Suprapubic skin (tissue), 4 donors: ENCODE measurements around the gene SPTBN5. TPM values are rescaled to one million over a fixed set of nuclear protein-coding genes. Genes with fewer than 3 reads are reported as not detected.

ENCODE experiments used
- DNase-seq, 2 donors: peaks; one replicate each; pipeline ENCODE4 v3.0.0-alpha.2; 2019; ENCODE audit warnings: low spot score in 2 of 2
- H3K27ac ChIP-seq: fragments of 200-600 bp; sonication (generic); one replicate; pipeline ENCODE4 v1.5.1; 2019
- H3K27me3 ChIP-seq: fragments of 200-600 bp; sonication (generic); one replicate; pipeline ENCODE4 v1.5.1; 2019
- H3K36me3 ChIP-seq: fragments of 200-600 bp; sonication (generic); one replicate; pipeline ENCODE4 v1.5.1; 2019
- H3K4me1 ChIP-seq: fragments of 200-600 bp; sonication (generic); one replicate; pipeline ENCODE4 v1.5.1; 2019
- H3K4me3 ChIP-seq: fragments of 200-600 bp; sonication (generic); one replicate; pipeline ENCODE4 v1.5.1; 2019; ENCODE audit warnings: mild to moderate bottlenecking
- H3K9me3 ChIP-seq: fragments of 200-600 bp; sonication (generic); one replicate; pipeline ENCODE4 v1.5.1; 2019
- EP300 ChIP-seq: sonication (generic); formaldehyde crosslinking; IDR thresholded peaks from one replicate; pipeline ENCODE4 v1.6.1; 2017; ENCODE audit warnings: antibody characterized with exemption
- POLR2A ChIP-seq, 2 donors: fragments of 450-650 bp; IDR thresholded peaks; one replicate each; pipeline ENCODE4 v1.6.1; 2017; ENCODE audit warnings: antibody characterized with exemption in 2 of 2, mild to moderate bottlenecking in 2 of 2, moderate library complexity in 2 of 2
- POLR2AphosphoS5 ChIP-seq, 3 donors: sonication (generic); formaldehyde crosslinking; IDR thresholded peaks; one replicate each; pipeline ENCODE4 v1.6.1; 2017; ENCODE audit warnings: antibody characterized with exemption in 3 of 3
- WGBS: methylation state at CpG from one replicate; pipeline ENCODE4 v1.1.5; 2018; 5-methylcytosine and 5-hydroxymethylcytosine counted together
- total RNA-seq, 4 donors: library from RNA; depleted of rRNA; stranded (reverse); fragments of >200 nt; gene quantifications; one replicate each; pipeline ENCODE4 v1.1.0, GENCODE V29; 2016
- TF ChIP-seq, protein P1 (sequence below), 2 donors: fragments of 200-600 bp in 1 of 2; fragments of 450-650 bp in 1 of 2; sonication (generic) in 1 of 2; IDR thresholded peaks; one replicate each; pipeline ENCODE4 v1.5.1; 2016 to 2019; ENCODE audit warnings: antibody characterized with exemption in 2 of 2, mild to moderate bottlenecking in 1 of 2, moderate library complexity in 1 of 2

SPTBN5 gene
- total RNA-seq, 4 donors from 2014 or later: 1.3 to 3.4 (median 2.8) TPM

DNA sequence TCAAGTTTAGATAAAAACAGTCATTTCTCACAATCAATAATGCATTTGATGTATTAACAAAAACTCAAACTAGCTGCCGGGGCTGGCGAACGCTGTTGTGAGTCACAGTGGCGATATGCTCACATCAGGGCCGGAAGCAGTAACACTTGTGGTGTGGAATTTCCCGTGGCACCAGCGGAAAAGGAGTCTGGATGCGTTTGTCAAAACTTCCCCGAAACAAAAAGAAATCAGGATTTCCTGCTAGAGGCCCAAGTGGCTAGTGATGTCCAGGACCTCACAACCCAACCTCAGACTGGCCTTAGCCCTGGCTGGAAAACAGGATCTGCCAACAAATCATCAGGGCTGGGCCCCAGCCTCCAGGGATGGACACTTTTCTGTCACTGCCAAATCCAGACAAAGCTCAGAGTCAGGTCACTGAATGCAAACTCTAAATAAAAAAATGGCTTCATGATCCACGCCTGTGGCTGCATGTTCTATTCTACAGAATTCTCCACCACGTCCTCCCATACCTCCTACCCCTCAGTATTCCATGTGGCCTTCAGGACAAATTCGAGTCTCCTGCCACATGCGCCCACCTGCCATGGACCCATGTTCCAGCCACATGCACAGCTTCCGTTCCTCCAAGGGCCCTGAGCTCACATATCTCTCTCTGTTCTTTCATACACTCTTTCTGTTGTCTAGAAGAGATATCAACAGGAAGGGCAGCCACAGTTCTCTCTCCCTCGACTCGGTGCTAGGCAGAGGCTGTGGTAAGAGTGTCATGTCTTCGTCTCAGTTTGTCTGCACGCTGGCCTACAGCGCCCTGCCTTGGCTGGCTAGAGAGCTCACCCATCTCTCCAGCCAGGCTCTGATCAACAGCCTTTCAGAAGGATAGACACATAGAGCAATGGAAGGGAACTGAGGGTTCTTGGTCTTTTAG is 43.1 kb upstream of the SPTBN5 start:
- 74% methylated on average over 19 of the region's 19 CpGs for WGBS
- H3K27me3 ChIP-seq: no peaks in the 10 kb centered on the region
- H3K9me3 ChIP-seq: no peaks in the 10 kb centered on the region
- H3K27ac ChIP-seq: peak overlapping the region; percentile 78
- H3K36me3 ChIP-seq: peaks cover 14% of the 10 kb centered on the region
- H3K4me3 ChIP-seq: no peak overlapping the region
- DNase-seq: peak in 1 of 2 donors; percentile 75
- peaks cover 50% of the 10 kb centered on the region for H3K4me1 ChIP-seq
- TF ChIP-seq POLR2AphosphoS5 (IDR thresholded peaks at IDR 0.05) (peak in 2 of 3 donors; percentile 28 to 53), POLR2A (IDR thresholded peaks at IDR 0.05) (no peak)

DNA sequence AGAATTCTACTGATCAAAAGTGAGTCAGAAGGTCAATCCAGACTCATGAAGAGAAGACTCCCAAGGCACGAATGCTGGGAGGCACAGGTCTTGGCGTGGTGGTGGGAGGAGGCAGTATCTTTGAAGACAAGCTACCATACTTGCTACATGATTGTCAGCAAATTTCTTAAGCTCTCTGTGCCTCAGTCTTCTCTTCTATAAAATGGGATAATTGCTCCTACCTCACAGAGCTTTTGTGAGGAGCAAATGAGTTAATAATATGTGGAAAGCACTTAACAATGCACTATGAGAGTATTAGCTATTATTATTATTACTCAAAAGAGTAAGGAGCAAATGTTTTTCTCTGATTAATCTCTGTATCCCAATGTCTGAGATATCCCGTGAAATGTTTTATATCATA is 42.3 kb upstream of the SPTBN5 start:
- DNase-seq: peak in 1 of 2 donors; percentile 20
- no peak overlapping the region for H3K4me3 ChIP-seq
- TF ChIP-seq POLR2A (IDR thresholded peaks at IDR 0.05): no peak
- TF ChIP-seq, protein P1, sequence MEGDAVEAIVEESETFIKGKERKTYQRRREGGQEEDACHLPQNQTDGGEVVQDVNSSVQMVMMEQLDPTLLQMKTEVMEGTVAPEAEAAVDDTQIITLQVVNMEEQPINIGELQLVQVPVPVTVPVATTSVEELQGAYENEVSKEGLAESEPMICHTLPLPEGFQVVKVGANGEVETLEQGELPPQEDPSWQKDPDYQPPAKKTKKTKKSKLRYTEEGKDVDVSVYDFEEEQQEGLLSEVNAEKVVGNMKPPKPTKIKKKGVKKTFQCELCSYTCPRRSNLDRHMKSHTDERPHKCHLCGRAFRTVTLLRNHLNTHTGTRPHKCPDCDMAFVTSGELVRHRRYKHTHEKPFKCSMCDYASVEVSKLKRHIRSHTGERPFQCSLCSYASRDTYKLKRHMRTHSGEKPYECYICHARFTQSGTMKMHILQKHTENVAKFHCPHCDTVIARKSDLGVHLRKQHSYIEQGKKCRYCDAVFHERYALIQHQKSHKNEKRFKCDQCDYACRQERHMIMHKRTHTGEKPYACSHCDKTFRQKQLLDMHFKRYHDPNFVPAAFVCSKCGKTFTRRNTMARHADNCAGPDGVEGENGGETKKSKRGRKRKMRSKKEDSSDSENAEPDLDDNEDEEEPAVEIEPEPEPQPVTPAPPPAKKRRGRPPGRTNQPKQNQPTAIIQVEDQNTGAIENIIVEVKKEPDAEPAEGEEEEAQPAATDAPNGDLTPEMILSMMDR (IDR thresholded peaks at IDR 0.05): no peak
- no peak for TF ChIP-seq EP300
- no peak for TF ChIP-seq POLR2AphosphoS5 (IDR thresholded peaks at IDR 0.05)
- H3K36me3 ChIP-seq: peaks cover 8% of the 10 kb centered on the region
- peak overlapping the region; percentile 78 for H3K27ac ChIP-seq
- no peaks in the 10 kb centered on the region for H3K27me3 ChIP-seq
- no peaks in the 10 kb centered on the region for H3K9me3 ChIP-seq
- WGBS: 92% methylated on average over 3 of the region's 3 CpGs
- peaks cover 56% of the 10 kb centered on the region for H3K4me1 ChIP-seq

DNA sequence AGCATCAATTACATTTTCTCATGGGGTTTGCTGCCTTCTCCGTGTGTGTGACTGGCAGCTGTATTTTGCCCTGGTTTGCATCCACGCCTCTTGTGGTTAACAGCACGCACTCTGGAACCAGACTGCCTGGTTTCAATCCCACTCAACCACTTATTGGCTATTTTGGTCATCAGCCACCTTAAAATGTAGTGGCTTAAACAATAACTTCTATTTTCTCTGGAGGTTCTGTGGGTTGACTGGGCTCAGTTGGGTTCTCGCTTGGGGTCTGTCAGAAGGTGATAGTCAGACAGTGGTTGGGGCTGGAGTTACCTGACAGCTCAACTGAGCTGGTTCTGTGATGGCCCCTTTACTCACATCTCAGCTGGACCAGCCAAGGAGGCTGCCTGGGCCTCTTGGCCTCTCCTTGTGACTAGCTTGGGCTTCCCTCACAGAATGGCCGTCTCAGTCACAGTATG is 41.7 kb upstream of the SPTBN5 start:
- H3K4me3 ChIP-seq: no peak overlapping the region
- peak in 1 of 2 donors; percentile 35 for DNase-seq
- 70% methylated on average over 5 of the region's 5 CpGs for WGBS
- H3K27me3 ChIP-seq: no peaks in the 10 kb centered on the region
- no peaks in the 10 kb centered on the region for H3K9me3 ChIP-seq
- peaks cover 62% of the 10 kb centered on the region for H3K4me1 ChIP-seq
- peak overlapping the region; percentile 31 for H3K27ac ChIP-seq
- peaks cover 7% of the 10 kb centered on the region for H3K36me3 ChIP-seq
- TF ChIP-seq, protein P1 (IDR thresholded peaks at IDR 0.05): no peak
- TF ChIP-seq POLR2AphosphoS5 (IDR thresholded peaks at IDR 0.05) (no peak), EP300 (no peak), POLR2A (IDR thresholded peaks at IDR 0.05) (no peak)

DNA sequence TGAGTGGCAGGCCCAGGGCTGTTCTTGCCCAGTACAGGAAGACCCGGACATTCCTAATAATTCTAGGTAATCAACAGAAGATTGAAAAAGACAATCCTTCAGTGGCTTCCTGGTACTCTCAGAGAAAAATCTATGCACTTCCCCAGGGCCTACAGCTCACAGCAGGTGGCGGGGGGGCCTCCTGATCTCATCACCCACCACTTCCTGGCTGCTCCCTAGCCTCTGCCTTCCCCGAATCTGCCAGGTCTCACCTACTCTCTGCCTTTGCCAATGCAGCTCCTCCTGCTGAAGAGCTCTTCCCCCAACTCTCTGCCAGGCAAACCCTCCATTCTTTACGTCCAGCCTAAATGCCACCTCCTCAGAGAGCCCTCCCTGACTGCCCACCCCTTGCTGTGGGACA is 41.0 kb upstream of the SPTBN5 start:
- 46% methylated on average over 4 of the region's 4 CpGs for WGBS
- DNase-seq: no peak

DNA sequence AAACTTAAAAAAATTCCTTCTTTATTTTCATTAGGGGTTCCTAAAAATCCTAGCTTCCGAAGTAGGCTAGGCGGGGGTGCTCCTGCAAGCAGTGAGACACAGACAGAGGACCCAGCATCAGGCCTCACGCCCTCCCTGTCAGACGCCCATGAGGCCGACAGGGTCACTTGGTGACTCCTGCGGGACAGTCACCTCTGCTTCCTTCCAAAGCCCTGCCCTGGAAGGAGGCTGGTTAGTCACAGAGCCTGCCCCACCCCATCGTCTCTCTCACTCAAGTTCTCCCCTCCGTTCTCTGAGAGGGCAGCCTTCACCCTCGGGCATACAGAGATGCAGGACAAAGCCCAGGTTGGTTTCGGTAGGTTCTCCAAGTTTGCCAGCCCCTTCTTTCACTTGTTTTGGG is 39.9 kb upstream of the SPTBN5 start:
- no peak for DNase-seq
- peak overlapping the region; percentile 72 for H3K27ac ChIP-seq

More for the DNA sequence above, 41.0 kb upstream of the SPTBN5 start:
- no peaks in the 10 kb centered on the region for H3K36me3 ChIP-seq
- H3K27me3 ChIP-seq: no peaks in the 10 kb centered on the region
- no peak overlapping the region for H3K4me3 ChIP-seq
- no peaks in the 10 kb centered on the region for H3K9me3 ChIP-seq
- peaks cover 69% of the 10 kb centered on the region for H3K4me1 ChIP-seq
- no peak for TF ChIP-seq EP300
- TF ChIP-seq POLR2A (IDR thresholded peaks at IDR 0.05): no peak
- TF ChIP-seq POLR2AphosphoS5 (IDR thresholded peaks at IDR 0.05): no peak
- TF ChIP-seq, protein P1 (IDR thresholded peaks at IDR 0.05): no peak
- H3K27ac ChIP-seq: peak overlapping the region; percentile 72

DNA sequence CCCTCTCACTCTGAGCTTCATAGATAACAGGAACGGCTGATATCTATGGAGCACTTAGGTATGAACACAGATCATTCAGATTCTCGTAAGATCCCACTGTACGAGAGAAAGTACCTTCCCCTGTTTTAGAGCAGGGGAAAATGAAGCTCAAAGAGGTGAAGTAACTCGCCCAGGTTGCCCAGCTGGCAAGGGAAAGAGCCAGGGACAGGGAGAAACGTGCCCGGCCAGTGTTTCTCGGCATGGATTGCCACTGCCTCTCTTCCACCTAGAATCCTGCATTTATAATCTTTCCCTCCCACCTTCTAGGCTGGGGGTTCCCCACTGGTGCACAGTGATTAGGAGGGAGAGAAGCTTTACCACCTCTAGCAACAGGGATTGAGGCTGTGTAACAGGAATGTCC is 39.5 kb upstream of the SPTBN5 start:
- H3K27ac ChIP-seq: peak overlapping the region; percentile 72
- H3K27me3 ChIP-seq: no peaks in the 10 kb centered on the region
- no peaks in the 10 kb centered on the region for H3K36me3 ChIP-seq
- peaks cover 84% of the 10 kb centered on the region for H3K4me1 ChIP-seq
- no peaks in the 10 kb centered on the region for H3K9me3 ChIP-seq
- 59% methylated on average over 7 of the region's 7 CpGs for WGBS
- H3K4me3 ChIP-seq: no peak overlapping the region
- no peak for DNase-seq
- TF ChIP-seq, protein P1 (IDR thresholded peaks at IDR 0.05): no peak
- TF ChIP-seq EP300: no peak
- TF ChIP-seq POLR2AphosphoS5 (IDR thresholded peaks at IDR 0.05): no peak
- no peak for TF ChIP-seq POLR2A (IDR thresholded peaks at IDR 0.05)

More for the DNA sequence above, 39.9 kb upstream of the SPTBN5 start:
- peaks cover 80% of the 10 kb centered on the region for H3K4me1 ChIP-seq
- TF ChIP-seq EP300: no peak
- no peaks in the 10 kb centered on the region for H3K36me3 ChIP-seq
- no peaks in the 10 kb centered on the region for H3K9me3 ChIP-seq
- H3K27me3 ChIP-seq: no peaks in the 10 kb centered on the region
- H3K4me3 ChIP-seq: no peak overlapping the region
- WGBS: 42% methylated on average over 10 of the region's 10 CpGs
